H1 (cell line): Measurements from ENCODE around the gene QSOX2. TPM values are rescaled to one million over a fixed set of nuclear protein-coding genes. Genes with fewer than 3 reads are reported as not detected.

Experiments
- CTCF ChIA-PET: fragments of 300-600 bp; sonication (Branson Sonifier 250); formaldehyde crosslinking; loops from one replicate; lab custom pipeline; 2021; ENCODE audit not compliant: partially characterized antibody; lab: Charles Lee
- POLR2A ChIA-PET: fragments of 300-600 bp; sonication (Branson Sonifier 250); formaldehyde crosslinking; loops from one replicate; lab custom pipeline; 2021; ENCODE audit warnings: inconsistent platforms; ENCODE audit not compliant: partially characterized antibody; lab: Charles Lee
- DNase-seq, 2 experiments: peaks; one replicate each; pipeline versions ENCODE4 v3.0.0 to v3.0.0-alpha.2; 2010 to 2022; ENCODE audit warnings: low spot score in 2 of 2, low read depth in 1 of 2, mixed read lengths in 1 of 2
- FAIRE-seq: peaks from 2 replicates; lab custom pipeline; 2011; peaks lifted over from hg19 to GRCh38; lab: Jason Lieb, UNC
- H2AFZ ChIP-seq: 2 replicates; pipeline ENCODE4 v1.8.1; 2012; ENCODE audit warnings: low read length, inconsistent platforms
- H2AK5ac ChIP-seq: 2 replicates; pipeline ENCODE4 v1.6.1; 2013; ENCODE audit warnings: low read depth, low read length
- H2BK120ac ChIP-seq: replicated peaks from 2 replicates; pipeline ENCODE3; 2013; ENCODE audit warnings: low read depth, low read length, inconsistent platforms
- H2BK12ac ChIP-seq: 2 replicates; pipeline ENCODE4 v1.6.1; 2013; ENCODE audit warnings: low read depth, low read length
- H2BK15ac ChIP-seq: 2 replicates; pipeline ENCODE4 v1.6.1; 2013; ENCODE audit warnings: low read length
- H2BK20ac ChIP-seq: 2 replicates; pipeline ENCODE4 v1.6.1; 2013; ENCODE audit warnings: low read length
- H2BK5ac ChIP-seq: 2 replicates; pipeline ENCODE4 v1.6.1; 2013; ENCODE audit warnings: low read depth, low read length
- H3K14ac ChIP-seq: 2 replicates; pipeline ENCODE4 v1.6.1; 2013; ENCODE audit warnings: inconsistent platforms; ENCODE audit not compliant: insufficient read length
- H3K18ac ChIP-seq: 2 replicates; pipeline ENCODE4 v1.6.1; 2013; ENCODE audit warnings: low read length; ENCODE audit errors: extremely low read depth
- H3K23ac ChIP-seq: 2 replicates; pipeline ENCODE4 v1.6.1; 2013; ENCODE audit warnings: inconsistent platforms; ENCODE audit not compliant: insufficient read length
- H3K23me2 ChIP-seq: 2 replicates; pipeline ENCODE4 v1.6.1; 2013; ENCODE audit warnings: low read depth, low read length
- H3K27ac ChIP-seq: 2 replicates; pipeline ENCODE4 v1.6.1; 2011; ENCODE audit warnings: low read depth, low read length, inconsistent platforms
- H3K27me3 ChIP-seq, 4 experiments: replicated peaks in 1 of 4; 1 replicate in 1 of 4; 2 replicates in 3 of 4; pipeline versions ENCODE4 v1.6.1 to v1.8.1; 2011 to 2013; ENCODE audit warnings: low read length in 3 of 4, mild to moderate bottlenecking in 3 of 4, inconsistent platforms in 2 of 4, mixed read lengths in 2 of 4, moderate library complexity in 1 of 4; ENCODE audit not compliant: control insufficient read depth in 3 of 4, insufficient read depth in 3 of 4; ENCODE audit errors: extremely low read depth in 1 of 4
- H3K36me3 ChIP-seq, 4 experiments: 2 replicates each; pipeline versions ENCODE4 v1.6.1 to v1.8.1; 2011 to 2013; ENCODE audit warnings: mild to moderate bottlenecking in 4 of 4, low read length in 3 of 4, moderate library complexity in 2 of 4, control low read depth in 1 of 4, inconsistent platforms in 1 of 4; ENCODE audit not compliant: insufficient read depth in 4 of 4, control insufficient read depth in 2 of 4
- H3K4ac ChIP-seq: replicated peaks from 2 replicates; pipeline ENCODE3; 2013; ENCODE audit warnings: low read length, low read depth, mixed read lengths, inconsistent platforms; ENCODE audit not compliant: insufficient read length
- H3K4me1 ChIP-seq, 4 experiments: replicated peaks in 1 of 4; 1 replicate in 1 of 4; 2 replicates in 3 of 4; pipeline versions ENCODE4 v1.6.1 to v1.8.1; 2011 to 2013; ENCODE audit warnings: low read length in 3 of 4, inconsistent platforms in 2 of 4, mixed read lengths in 1 of 4; ENCODE audit not compliant: insufficient read depth in 4 of 4, control insufficient read depth in 3 of 4
- H3K4me2 ChIP-seq, 2 experiments: 2 replicates each; pipeline versions ENCODE4 v1.6.1 to v1.8.1; 2011 to 2013; ENCODE audit warnings: low read depth in 2 of 2, low read length in 2 of 2, control low read depth in 1 of 2, inconsistent platforms in 1 of 2, mild to moderate bottlenecking in 1 of 2; ENCODE audit not compliant: insufficient read depth in 1 of 2
- H3K4me3 ChIP-seq, 4 experiments: fragments of 200-600, 300-600 bp in 1 of 4; sonication (generic), shearing (Covaris generic), sonication (Bioruptor Twin) in 1 of 4; 2 replicates each; pipeline versions ENCODE4 v1.5.1 to v1.8.1; 2011 to 2016; ENCODE audit warnings: low read length in 4 of 4, low read depth in 3 of 4, control low read depth in 2 of 4, inconsistent platforms in 2 of 4, mild to moderate bottlenecking in 2 of 4, mixed read lengths in 1 of 4, moderate library complexity in 1 of 4; ENCODE audit not compliant: insufficient read depth in 2 of 4; ENCODE audit errors: extremely low read depth in 1 of 4
- H3K56ac ChIP-seq: replicated peaks from 2 replicates; pipeline ENCODE3; 2013; ENCODE audit warnings: low read depth, mild to moderate bottlenecking, mixed read lengths, low read length, inconsistent platforms; ENCODE audit not compliant: insufficient read length
- H3K79me1 ChIP-seq: 2 replicates; pipeline ENCODE4 v1.6.1; 2013; ENCODE audit warnings: low read depth, low read length, control low read depth
- H3K79me2 ChIP-seq, 2 experiments: 2 replicates each; pipeline versions ENCODE4 v1.6.1 to v1.8.1; 2012 to 2013; ENCODE audit warnings: low read length in 2 of 2, mild to moderate bottlenecking in 2 of 2, inconsistent platforms in 1 of 2; ENCODE audit not compliant: insufficient read depth in 2 of 2, control insufficient read depth in 1 of 2
- H3K9ac ChIP-seq, 4 experiments: replicated peaks in 1 of 4; 1 replicate in 1 of 4; 2 replicates in 3 of 4; pipeline versions ENCODE4 v1.6.1 to v1.8.1; 2011 to 2013; ENCODE audit warnings: low read depth in 3 of 4, low read length in 3 of 4, control low read depth in 2 of 4, mild to moderate bottlenecking in 2 of 4, moderate library complexity in 2 of 4, inconsistent platforms in 1 of 4; ENCODE audit errors: extremely low read depth in 1 of 4
- H3K9me3 ChIP-seq, 2 experiments: 2 replicates each; pipeline versions ENCODE4 v1.6.1 to v1.8.1; 2012 to 2013; ENCODE audit warnings: mild to moderate bottlenecking in 2 of 2, moderate library complexity in 2 of 2, control low read depth in 1 of 2, inconsistent platforms in 1 of 2, low read depth in 1 of 2, low read length in 1 of 2, mixed read lengths in 1 of 2; ENCODE audit not compliant: insufficient read depth in 2 of 2
- H4K20me1 ChIP-seq, 2 experiments: replicated peaks in 1 of 2; 2 replicates each; pipeline versions ENCODE3 to v1.8.1; 2011 to 2013; ENCODE audit warnings: inconsistent platforms in 2 of 2, low read length in 2 of 2, mild to moderate bottlenecking in 1 of 2; ENCODE audit not compliant: insufficient read depth in 2 of 2, control insufficient read depth in 1 of 2
- H4K5ac ChIP-seq: 2 replicates; pipeline ENCODE4 v1.6.1; 2013; ENCODE audit warnings: low read length, low read depth, mixed read lengths, inconsistent platforms; ENCODE audit not compliant: insufficient read length
- H4K8ac ChIP-seq: 2 replicates; pipeline ENCODE4 v1.8.0; 2013; ENCODE audit warnings: mild to moderate bottlenecking, moderate library complexity, low read length, inconsistent platforms; ENCODE audit not compliant: insufficient read depth; ENCODE audit errors: extremely low read depth
- H4K91ac ChIP-seq: replicated peaks from 2 replicates; pipeline ENCODE3; 2013; ENCODE audit warnings: low read length, mixed read lengths, inconsistent platforms; ENCODE audit not compliant: insufficient read length
- CHD2 ChIP-seq: IDR thresholded peaks from 2 replicates; pipeline ENCODE4 v1.6.1; 2012; ENCODE audit warnings: low read length, improper control_type of control experiment
- CTCF ChIP-seq, 3 experiments: IDR thresholded peaks; 1 replicate in 2 of 3; 2 replicates in 1 of 3; pipeline versions ENCODE4 v1.5.1 to v1.6.1; 2011; ENCODE audit warnings: low read length in 3 of 3, mild to moderate bottlenecking in 3 of 3, inconsistent platforms in 2 of 3, low read depth in 1 of 3, moderate library complexity in 1 of 3; ENCODE audit not compliant: insufficient read depth in 1 of 3; ENCODE audit errors: control extremely low read depth in 1 of 3
- EP300 ChIP-seq, 2 experiments: IDR thresholded peaks; 1 replicate in 1 of 2; 2 replicates in 1 of 2; pipeline ENCODE4 v1.6.1; 2011 to 2012; ENCODE audit warnings: low read depth in 2 of 2, low read length in 2 of 2, mild to moderate bottlenecking in 2 of 2, borderline replicate concordance in 1 of 2, inconsistent platforms in 1 of 2, moderate library complexity in 1 of 2
- EZH2 ChIP-seq: fragments of 200-600 bp; sonication (generic); IDR thresholded peaks from 2 replicates; pipeline ENCODE4 v1.7.1; 2012; ENCODE audit warnings: low read depth, mild to moderate bottlenecking, moderate library complexity, low read length, inconsistent platforms; ENCODE audit not compliant: severe bottlenecking
- FOSL1 ChIP-seq: IDR thresholded peaks from 2 replicates; pipeline ENCODE4 v1.6.1; 2011; ENCODE audit warnings: mild to moderate bottlenecking, low read depth, low read length, moderate library complexity; ENCODE audit not compliant: insufficient read depth
- KDM5A ChIP-seq: fragments of 200-600 bp; IDR thresholded peaks from 2 replicates; pipeline ENCODE4 v1.7.1; 2012; ENCODE audit warnings: mild to moderate bottlenecking, low read length, inconsistent platforms, mixed read lengths
- RAD21 ChIP-seq, 2 experiments: IDR thresholded peaks in 1 of 2; conservative IDR thresholded peaks in 1 of 2; 2 replicates each; pipeline ENCODE4 v1.6.1; 2011; ENCODE audit warnings: low read depth in 2 of 2, low read length in 2 of 2, improper control_type of control experiment in 1 of 2, inconsistent platforms in 1 of 2, mild to moderate bottlenecking in 1 of 2, moderate library complexity in 1 of 2
- WGBS, 2 experiments: shearing (Covaris generic) in 1 of 2; methylation state at CpG; one replicate each; pipeline versions ENCODE4 v1.1.6 to v1.1.7; 2013 to 2015; ENCODE audit warnings: low lambda C conversion rate in 2 of 2, mixed read lengths in 2 of 2, inconsistent platforms in 1 of 2, low coverage in 1 of 2, missing lambda C conversion rate in 1 of 2; ENCODE audit not compliant: insufficient replicate concordance in 2 of 2, insufficient coverage in 1 of 2, insufficient read length in 1 of 2; ENCODE audit errors: extremely low coverage in 1 of 2, missing lambda C conversion rate in 1 of 2; 5-methylcytosine and 5-hydroxymethylcytosine counted together
- polyA plus RNA-seq, 7 experiments: library from polyadenylated mRNA; depleted of rRNA in 3 of 7; stranded (reverse) in 5 of 7; unstranded in 2 of 7; fragments of >200 nt in 5 of 7; fragments of 200-250 nt in 2 of 7; gene quantifications; 1 replicate in 5 of 7; 2 replicates in 1 of 7; 4 replicates in 1 of 7; pipeline versions ENCODE4 v1.2.1 to v1.2.3, GENCODE V29; 2011 to 2013; ENCODE audit warnings: missing spikeins in 2 of 7, mixed read lengths in 2 of 7
- total RNA-seq: library from RNA; stranded (reverse); fragmentation: NEBNext Ultra II Directional; extraction: Animal tissue kit (Norgen Biotek cat#: 25700); gene quantifications from 2 replicates; pipeline ENCODE4 v1.2.1, GENCODE V29; 2021

The QSOX2 gene
- total and polyA plus RNA-seq, 2 of the 8 experiments (the other 6 are each of a cell fraction or from before 2014, with no cell fraction given), result 18.0 to 28.6 TPM

GRCh38 chr9:136255896-136256890, 10.6 kb upstream of the QSOX2 start:
- no peak overlapping the region for H2BK120ac ChIP-seq
- no peaks in the 10 kb centered on the region for H3K27me3 ChIP-seq
- H4K5ac ChIP-seq, result no peak overlapping the region
- DNase-seq, result no peak
- POLR2A ChIA-PET, result no interaction called here
- CTCF ChIA-PET, result interaction anchor here (0.6 to 2.0 kb wide), 11 partner anchors 10 to 120 kb away, joined by 3 to 8 read pairs (median 4); no protein-coding TSS in a partner anchor
- no peak overlapping the region for H4K8ac ChIP-seq
- no peaks in the 10 kb centered on the region for H4K20me1 ChIP-seq
- H2BK12ac ChIP-seq, result no peak overlapping the region
- H3K23ac ChIP-seq, result no peak overlapping the region
- H3K4ac ChIP-seq, result no peak overlapping the region
- no peak overlapping the region for H3K56ac ChIP-seq
- no peak overlapping the region for H2BK15ac ChIP-seq
- H3K9ac ChIP-seq, result no peak overlapping the region
- no peak overlapping the region for H3K14ac ChIP-seq
- no peaks in the 10 kb centered on the region for H3K9me3 ChIP-seq
- no peak overlapping the region; the same call in 1 of the 2 replicates for H3K18ac ChIP-seq
- H3K79me2 ChIP-seq, result no peaks in the 10 kb centered on the region
- peaks cover 0 to 4% (median under 1%) of the 10 kb centered on the region in 4 experiments; a peak in 2 of 7 replicates for H3K4me1 ChIP-seq
- no peaks in the 10 kb centered on the region for H3K23me2 ChIP-seq
- no peak overlapping the region for H3K4me3 ChIP-seq
- no peak overlapping the region for H2BK20ac ChIP-seq
- no peak overlapping the region; the same call in 1 of the 2 replicates for H2BK5ac ChIP-seq
- no peak overlapping the region for H2AK5ac ChIP-seq
- FAIRE-seq, result no peak
- H3K36me3 ChIP-seq, result no peaks in the 10 kb centered on the region
- H3K4me2 ChIP-seq, result no peak overlapping the region
- H3K27ac ChIP-seq, result no peak overlapping the region
- H3K79me1 ChIP-seq, result no peaks in the 10 kb centered on the region
- H4K91ac ChIP-seq, result no peak overlapping the region
- no peak overlapping the region for H2AFZ ChIP-seq
- 85% methylated on average over 27 of the region's 28 CpGs; no CpG with 5 or more reads in 1 of the 2 experiments for WGBS, 2 experiments
- TF ChIP-seq EP300 (IDR thresholded peaks at IDR 0.05; ENCODE audit: borderline replicate concordance in 1 of 2, low read depth in 2 of 2, low read length in 2 of 2), result no peak
- TF ChIP-seq FOSL1, result no peak
- TF ChIP-seq RAD21 (IDR thresholded peaks at IDR 0.05 in 1 of 2, conservative IDR thresholded peaks at IDR 0.05 in 1 of 2; ENCODE audit: low read depth in 2 of 2, low read length in 2 of 2), result peak in 1 of 2 experiments; percentile 23; a peak in 1 of 4 replicates
- TF ChIP-seq EZH2, result no peak
- TF ChIP-seq CTCF (IDR thresholded peaks at IDR 0.05; ENCODE audit: control extremely low read depth in 1 of 3, insufficient read depth in 1 of 3, low read depth in 1 of 3, low read length in 3 of 3), result peak in 1 of 3 experiments; percentile 30; a peak in 1 of 4 replicates
- no peak for TF ChIP-seq CHD2
- no peak for TF ChIP-seq KDM5A
